Pancreas (tissue), 10 donors: Measurements from ENCODE around the gene ZNF462. TPM values are rescaled to one million over a fixed set of nuclear protein-coding genes. Genes with fewer than 3 reads are reported as not detected.

Experiments used
- ATAC-seq, 4 donors: fragments of 200-7000 bp; cut with Tn5 transposase; one replicate each; pipeline versions ENCODE4 v1.8.0 to v1.9.1; 2020; ENCODE audit warnings: mild to moderate bottlenecking in 4 of 4, moderate library complexity in 4 of 4
- DNase-seq, 6 donors: peaks; one replicate each; pipeline ENCODE4 v3.0.0-alpha.2; 2020
- FAIRE-seq: peaks from 2 replicates; lab custom pipeline; 2012; peaks lifted over from hg19 to GRCh38; lab: Jason Lieb, UNC
- H3K27ac ChIP-seq, 4 donors: fragments of 200-600 bp; sonication (generic); 1 replicate in 3 of 4; 2 replicates in 1 of 4; pipeline versions ENCODE4 v1.5.0 to v1.8.0; 2020
- H3K27me3 ChIP-seq, 4 donors: fragments of 200-600 bp; one replicate each; pipeline ENCODE4 v1.8.0; 2021
- H3K36me3 ChIP-seq, 3 donors: fragments of 200-600 bp; sonication (generic) in 1 of 3; one replicate each; pipeline versions ENCODE4 v1.5.0 to v1.8.0; 2020 to 2021
- H3K4me1 ChIP-seq, 3 donors: fragments of 200-600 bp; one replicate each; pipeline ENCODE4 v1.8.0; 2021
- H3K4me3 ChIP-seq, 4 donors: fragments of 200-600 bp; sonication (generic) in 2 of 4; one replicate each; pipeline versions ENCODE4 v1.5.0 to v1.8.0; 2020 to 2021
- H3K9me3 ChIP-seq, 4 donors: fragments of 200-600 bp; one replicate each; pipeline ENCODE4 v1.8.0; 2021
- WGBS, 2 donors: extraction: QIAGEN DNeasy Blood & Tissue Kit; methylation state at CpG; one replicate each; pipeline ENCODE4 v1.1.7; 2013; 5-methylcytosine and 5-hydroxymethylcytosine counted together
- intact Hi-C, 3 donors: fragments of 100-400 bp; cut with DNase I; formaldehyde crosslinking; loops; one replicate each; pipeline versions ENCODE4 v1.11.1 to v1.14.2; 2022
- polyA plus RNA-seq, 2 donors: library from polyadenylated mRNA; stranded (reverse); fragments of 200-250 nt; gene quantifications; one replicate each; pipeline ENCODE4 v1.2.3, GENCODE V29; 2013
- total RNA-seq, 6 donors: library from RNA; stranded (reverse); fragmentation: NEBNext Ultra II Directional in 4 of 6; extraction: Animal tissue kit (Norgen Biotek cat#: 25700) in 4 of 6; gene quantifications; one replicate each; pipeline versions ENCODE4 v1.2.1 to v1.2.4, GENCODE V29; 2021 to 2023
- TF ChIP-seq, protein P1 (sequence below), 4 donors: fragments of 200-600 bp; sonication (generic) in 3 of 4; IDR thresholded peaks; one replicate each; pipeline versions ENCODE4 v1.5.0 to v1.8.0; 2021; ENCODE audit warnings: antibody characterized with exemption in 4 of 4
- donor health status: healthy with polysubstance abuse.
- donor health status: DM: no; HTN: no; CAD: no; lungs with moderate emphysema.
- donor health status: DM: no; HTN: no; CAD: no.
- donor health status: control.
- donor health status: control.
- donor health status: Bipolar disorder and iron deficiency.
- donor health status: DM: yes; HTN: yes; CAD: no.
- donor health status: DM: no; HTN: no; CAD: no.
- donor health status: DM: no; HTN: no; CAD: no.
- donor health status: DM: yes; HTN: yes; CAD: no.

ZNF462 gene
- total and polyA plus RNA-seq, 8 donors = 1.6 to 12.6 (median 3.7) TPM

DNA sequence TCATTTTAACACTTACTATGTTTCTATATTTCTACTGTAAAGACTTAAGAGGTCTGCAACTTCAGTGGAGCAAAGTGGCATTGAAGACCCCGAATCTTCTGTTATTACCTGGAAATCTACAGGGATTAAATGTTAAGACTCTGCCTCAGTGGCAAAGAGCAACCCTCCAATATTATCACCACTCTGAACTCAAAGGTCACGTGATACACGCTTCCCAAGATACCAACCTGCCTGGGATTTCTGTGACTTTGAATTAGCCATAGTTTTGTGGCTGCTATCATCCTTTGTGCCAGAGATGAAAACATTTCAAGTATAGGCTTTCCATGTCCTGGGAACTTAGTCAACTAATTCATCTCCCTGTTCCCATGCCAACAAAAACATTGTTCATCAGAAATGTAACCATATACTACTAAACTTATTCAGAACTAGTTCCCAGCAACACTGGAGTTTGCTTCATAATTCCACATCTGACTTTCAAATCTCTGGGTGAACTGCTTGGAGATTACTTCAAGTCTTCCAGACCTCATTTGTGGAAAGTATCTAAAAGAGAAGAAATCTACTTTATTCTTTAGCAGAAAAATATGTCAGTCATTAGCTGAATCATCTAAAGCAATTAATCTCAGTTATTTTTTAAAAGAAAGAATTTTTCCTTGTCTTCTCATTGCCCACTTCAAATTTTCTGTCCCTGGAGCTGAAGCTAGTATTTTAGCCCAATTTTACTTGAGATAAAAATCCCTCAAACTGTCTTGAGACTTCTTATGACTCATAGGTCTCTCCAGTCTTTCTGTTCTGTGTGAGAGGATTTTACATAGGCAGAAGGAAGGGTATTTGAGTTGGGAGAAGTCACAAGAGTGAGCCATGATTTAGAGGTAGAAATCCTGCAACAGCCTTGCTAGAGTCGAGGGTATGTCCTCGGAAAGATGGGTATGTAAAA, 83.0 kb downstream of the ZNF462 start:
- no peak for FAIRE-seq
- Histone ChIP-seq H3K4me1 (no peaks in the 10 kb centered on the region), H3K27me3 (no peaks in the 10 kb centered on the region), H3K36me3 (no peaks in the 10 kb centered on the region), H3K27ac (no peak overlapping the region), H3K4me3 (no peak overlapping the region), H3K9me3 (no peaks in the 10 kb centered on the region)
- no peak for ATAC-seq
- 80 to 88% methylated on average over 5 of the region's 5 CpGs for WGBS, 2 donors
- TF ChIP-seq, protein P1, sequence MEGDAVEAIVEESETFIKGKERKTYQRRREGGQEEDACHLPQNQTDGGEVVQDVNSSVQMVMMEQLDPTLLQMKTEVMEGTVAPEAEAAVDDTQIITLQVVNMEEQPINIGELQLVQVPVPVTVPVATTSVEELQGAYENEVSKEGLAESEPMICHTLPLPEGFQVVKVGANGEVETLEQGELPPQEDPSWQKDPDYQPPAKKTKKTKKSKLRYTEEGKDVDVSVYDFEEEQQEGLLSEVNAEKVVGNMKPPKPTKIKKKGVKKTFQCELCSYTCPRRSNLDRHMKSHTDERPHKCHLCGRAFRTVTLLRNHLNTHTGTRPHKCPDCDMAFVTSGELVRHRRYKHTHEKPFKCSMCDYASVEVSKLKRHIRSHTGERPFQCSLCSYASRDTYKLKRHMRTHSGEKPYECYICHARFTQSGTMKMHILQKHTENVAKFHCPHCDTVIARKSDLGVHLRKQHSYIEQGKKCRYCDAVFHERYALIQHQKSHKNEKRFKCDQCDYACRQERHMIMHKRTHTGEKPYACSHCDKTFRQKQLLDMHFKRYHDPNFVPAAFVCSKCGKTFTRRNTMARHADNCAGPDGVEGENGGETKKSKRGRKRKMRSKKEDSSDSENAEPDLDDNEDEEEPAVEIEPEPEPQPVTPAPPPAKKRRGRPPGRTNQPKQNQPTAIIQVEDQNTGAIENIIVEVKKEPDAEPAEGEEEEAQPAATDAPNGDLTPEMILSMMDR (IDR thresholded peaks at IDR 0.05) = no peak
- no peak for DNase-seq
- intact Hi-C loops = no loop called here

DNA sequence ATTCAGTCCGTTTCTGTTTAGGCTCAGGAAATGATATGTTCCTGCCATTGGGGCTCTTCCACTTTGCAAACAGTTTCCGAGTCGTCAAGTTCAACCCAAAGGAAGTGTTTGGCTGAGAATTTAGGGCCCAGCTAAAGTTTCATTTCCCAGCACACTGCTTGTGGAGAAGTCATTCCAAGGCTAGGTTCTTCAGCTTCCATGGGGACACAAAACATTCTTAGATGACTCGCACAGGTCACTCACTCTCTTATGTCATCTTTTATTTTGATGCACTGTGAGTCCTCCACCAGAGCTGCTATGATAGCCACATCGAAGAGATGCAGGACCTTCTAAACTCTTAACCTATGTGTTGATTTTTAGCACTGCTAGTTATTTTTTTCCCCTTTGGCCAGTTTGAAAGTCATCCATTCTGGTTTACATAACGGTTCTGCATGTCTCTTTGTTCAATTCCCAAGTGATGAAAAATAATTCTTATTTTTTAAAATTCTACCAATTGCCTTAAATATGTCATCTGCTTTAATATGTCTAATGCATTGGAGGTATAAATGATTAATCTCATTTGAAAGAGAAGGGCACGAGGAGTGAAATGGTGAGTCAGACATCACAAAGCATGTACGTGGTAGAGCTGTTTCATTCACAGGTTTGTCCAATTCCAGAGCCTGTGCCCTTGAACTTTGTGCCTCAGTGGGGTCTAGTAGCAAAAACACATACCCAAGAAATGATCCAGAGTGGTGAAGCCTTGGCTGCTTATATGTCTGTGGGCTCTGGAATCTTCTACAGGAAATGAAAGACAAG, 84.3 kb downstream of the ZNF462 start:
- DNase-seq (no peak), FAIRE-seq (no peak), ATAC-seq (no peak)
- WGBS, 2 donors = 73 to 88% methylated on average over 8 of the region's 8 CpGs
- H3K27ac ChIP-seq = no peak overlapping the region
- no peaks in the 10 kb centered on the region for H3K27me3 ChIP-seq
- no peaks in the 10 kb centered on the region for H3K36me3 ChIP-seq
- no peaks in the 10 kb centered on the region for H3K9me3 ChIP-seq
- no peak overlapping the region for H3K4me3 ChIP-seq
- intact Hi-C loops = no loop called here
- H3K4me1 ChIP-seq = no peaks in the 10 kb centered on the region
- TF ChIP-seq, protein P1 (IDR thresholded peaks at IDR 0.05) = no peak

DNA sequence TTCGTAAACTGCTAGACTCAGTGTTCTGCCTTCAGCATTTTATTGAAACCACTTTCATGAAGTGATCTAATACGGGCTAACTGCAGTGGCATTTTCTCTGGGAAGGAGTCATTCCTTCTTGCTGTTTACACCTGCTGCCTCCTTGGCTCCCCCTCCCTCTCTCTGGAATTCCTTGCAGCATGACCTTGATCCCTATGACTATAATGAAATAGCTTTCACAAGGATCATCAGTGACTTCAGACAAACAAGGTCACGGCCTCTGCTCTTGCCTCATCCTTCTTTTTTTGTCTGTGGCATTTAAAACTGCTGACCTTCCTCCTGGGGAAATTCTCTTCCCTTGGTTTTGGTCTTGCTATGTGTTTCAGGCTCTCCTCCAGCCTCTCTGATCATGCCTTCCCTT, 90.2 kb downstream of the ZNF462 start:
- H3K9me3 ChIP-seq = no peaks in the 10 kb centered on the region
- H3K27ac ChIP-seq = no peak overlapping the region
- no peak for ATAC-seq
- H3K4me3 ChIP-seq = no peak overlapping the region
- no peaks in the 10 kb centered on the region for H3K27me3 ChIP-seq
- no peaks in the 10 kb centered on the region for H3K36me3 ChIP-seq
- FAIRE-seq = no peak
- H3K4me1 ChIP-seq = no peaks in the 10 kb centered on the region
- intact Hi-C loops = no loop called here
- no peak for DNase-seq
- TF ChIP-seq, protein P1 (IDR thresholded peaks at IDR 0.05) = no peak
- 77 to 82% methylated on average over 3 of the region's 3 CpGs for WGBS, 2 donors

DNA sequence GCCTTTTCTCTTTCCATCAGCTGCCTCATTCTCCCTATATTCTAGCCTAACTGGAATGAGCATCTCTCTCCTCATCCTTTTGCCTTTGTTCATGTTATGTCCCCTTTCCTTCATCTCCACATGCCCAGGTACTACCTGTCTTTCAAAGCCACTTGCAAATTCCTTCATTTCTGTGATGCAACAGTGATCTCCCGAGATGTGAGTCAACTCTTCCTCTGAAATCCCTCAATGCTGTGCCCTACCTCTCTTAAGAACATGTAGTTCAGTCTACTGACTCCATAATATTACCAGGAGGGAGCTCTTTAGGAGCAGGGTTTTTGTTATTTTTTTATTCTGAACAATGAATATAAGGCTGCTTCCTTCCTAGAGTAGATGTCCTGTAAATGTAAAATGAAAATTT, 91.6 kb downstream of the ZNF462 start:
- FAIRE-seq (no peak), ATAC-seq (no peak), DNase-seq (no peak)
- 61 to 87% methylated on average over 1 of the region's 1 CpG for WGBS, 2 donors
- Histone ChIP-seq H3K27me3 (no peaks in the 10 kb centered on the region), H3K4me1 (no peaks in the 10 kb centered on the region), H3K36me3 (no peaks in the 10 kb centered on the region), H3K4me3 (no peak overlapping the region), H3K9me3 (no peaks in the 10 kb centered on the region), H3K27ac (no peak overlapping the region)
- intact Hi-C loops = no loop called here
- TF ChIP-seq, protein P1 (IDR thresholded peaks at IDR 0.05) = no peak
